Inflammatory macrophage treated with lipopolysaccharide for 1 hour (primary cell): ENCODE data around the gene SMCR8.
"Not testable (repeated sequence)": the region's sequence is repeated elsewhere in the genome, so short reads cannot be mapped to it uniquely, and the experiment has no call there.

Experiments
- DNase-seq, 2 donors: peaks; one replicate each; pipeline ENCODE4 v3.0.0-alpha.2; 2020 to 2022

SMCR8 gene

GRCh38 chr17:18362698-18363100 lies 47.6 kb downstream of the SMCR8 start:
- DNase-seq = no peak

- peak; percentile 80 to 84 for DNase-seq
Measured at GRCh38 chr17:18363101-18364049, 48.3 kb downstream of the SMCR8 start, which contains the start of gene SHMT1. SHMT1 (minus strand) TSS chr17:18363550; CDS start chr17:18355981, 7,569 bp downstream.

- no peak for DNase-seq
Measured at GRCh38 chr17:18364166-18364565, 49.1 kb downstream of the SMCR8 start.

GRCh38 chr17:18368946-18369345 lies 53.9 kb downstream of the SMCR8 start:
- DNase-seq = no peak

GRCh38 chr17:18370761-18371160 lies 55.7 kb downstream of the SMCR8 start:
- DNase-seq = no peak

GRCh38 chr17:18371455-18371854 lies 56.4 kb downstream of the SMCR8 start:
- no peak for DNase-seq

- not testable (repeated sequence) for DNase-seq
Measured at GRCh38 chr17:18373181-18373580, 58.1 kb downstream of the SMCR8 start.

- no peak for DNase-seq
Measured at GRCh38 chr17:18374216-18374615, 59.1 kb downstream of the SMCR8 start.
